Body of pancreas (tissue), 4 donors: ENCODE results near the gene PRKAG2. TPM values are rescaled to one million over a fixed set of nuclear protein-coding genes. Genes with fewer than 3 reads are reported as not detected.

Source experiments
- ATAC-seq: fragments of 150-250 bp; one replicate; pipeline ENCODE4 v1.9.1; 2016
- DNase-seq, 4 donors: peaks; one replicate each; pipeline ENCODE4 v3.0.0-alpha.2; 2019
- H3K27ac ChIP-seq, 4 donors: fragments of 200-600 bp; sonication (generic); 1 replicate in 3 of 4; 2 replicates in 1 of 4; pipeline versions ENCODE4 v1.5.1 to v1.6.1; 2016 to 2019; ENCODE audit warnings: mild to moderate bottlenecking in 1 of 4, mixed read lengths in 1 of 4, moderate library complexity in 1 of 4
- H3K27me3 ChIP-seq, 2 donors: fragments of 200-600 bp; sonication (generic); one replicate each; pipeline ENCODE4 v1.6.0; 2016; ENCODE audit warnings: mild to moderate bottlenecking in 1 of 2
- H3K36me3 ChIP-seq, 2 donors: fragments of 200-600 bp; sonication (generic); replicated peaks in 1 of 2; 2 replicates each; pipeline ENCODE4 v1.5.1; 2016; ENCODE audit warnings: low read depth in 2 of 2; ENCODE audit not compliant: insufficient read depth in 1 of 2
- H3K4me1 ChIP-seq: fragments of 200-600 bp; sonication (generic); one replicate; pipeline ENCODE4 v1.6.0; 2016
- H3K4me3 ChIP-seq, 2 donors: fragments of 200-600 bp; sonication (generic); 1 replicate in 1 of 2; 2 replicates in 1 of 2; pipeline ENCODE4 v1.5.1; 2016 to 2019
- H3K9me3 ChIP-seq, 3 donors: fragments of 200-600 bp; sonication (generic); 1 replicate in 2 of 3; 2 replicates in 1 of 3; pipeline ENCODE4 v1.5.1; 2016
- POLR2A ChIP-seq, 3 donors: fragments of 450-650 bp; IDR thresholded peaks; one replicate each; pipeline ENCODE4 v1.6.1; 2016; ENCODE audit warnings: antibody characterized with exemption in 3 of 3, mild to moderate bottlenecking in 2 of 3
- WGBS, 2 donors: methylation state at CpG; one replicate each; pipeline ENCODE4 v1.1.5; 2017; 5-methylcytosine and 5-hydroxymethylcytosine counted together
- intact Hi-C: fragments of 100-400 bp; cut with DNase I; formaldehyde crosslinking; loops from one replicate; pipeline ENCODE4 v1.15.1; 2023
- total RNA-seq, 2 donors: library from RNA; depleted of rRNA; stranded (reverse); fragments of >200 nt; gene quantifications; one replicate each; pipeline ENCODE4 v1.1.0, GENCODE V29; 2016
- TF ChIP-seq, protein P1 (sequence below), 7 experiments: fragments of 450-650 bp in 4 of 7; fragments of 200-600 bp in 3 of 7; sonication (generic) in 3 of 7; IDR thresholded peaks; one replicate each; pipeline ENCODE4 v1.5.1; 2016 to 2019; ENCODE audit warnings: antibody characterized with exemption in 7 of 7

PRKAG2 gene
- total RNA-seq, 2 donors from 2014 or later = 9.9 to 24.4 TPM

DNA sequence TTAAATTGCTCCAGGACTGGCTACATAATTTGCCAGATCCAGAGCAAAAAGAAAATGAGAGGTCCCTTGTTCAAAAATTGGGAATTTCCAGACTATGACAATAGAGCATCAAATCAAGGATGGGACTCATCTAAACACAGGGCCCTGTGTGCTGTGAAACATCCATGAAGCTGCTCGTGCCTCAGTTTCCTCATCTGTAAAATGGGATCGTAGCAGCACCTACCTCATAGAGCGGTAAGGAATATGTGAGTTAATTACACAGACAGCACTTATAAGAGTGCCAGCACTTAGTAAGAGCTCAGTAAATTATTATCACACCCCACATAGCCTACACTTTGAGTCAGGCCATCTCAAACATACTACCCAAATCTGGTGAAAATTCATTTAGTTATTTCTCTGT, 221.4 kb downstream of the PRKAG2 start:
- intact Hi-C loops = no loop called here
- 72 to 85% methylated on average over 3 of the region's 3 CpGs for WGBS, 2 donors

DNA sequence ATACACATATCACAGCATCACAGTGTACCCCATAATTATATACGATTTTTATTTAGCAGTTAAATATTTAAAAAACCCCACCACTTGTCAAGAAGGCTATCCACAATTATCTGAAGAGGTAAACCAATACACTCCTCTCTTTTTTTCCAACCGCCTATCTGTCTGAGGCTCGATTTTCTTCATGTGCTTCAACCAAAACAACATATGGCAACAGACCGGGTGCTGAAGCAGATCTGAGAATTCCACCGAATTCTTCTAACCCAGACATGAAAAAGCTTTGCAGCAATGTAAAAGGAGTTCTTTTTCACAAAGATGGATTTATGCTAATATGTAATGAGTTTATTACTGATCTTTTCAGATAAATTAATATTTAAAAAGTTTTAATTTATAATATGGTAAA, 224.8 kb downstream of the PRKAG2 start:
- Histone ChIP-seq H3K27me3 (no peaks in the 10 kb centered on the region), H3K4me1 (peaks cover 9% of the 10 kb centered on the region), H3K4me3 (no peak overlapping the region), H3K9me3 (no peaks in the 10 kb centered on the region), H3K36me3 (no peaks in the 10 kb centered on the region), H3K27ac (no peak overlapping the region)
- no peak for ATAC-seq
- WGBS, 2 donors = 83 to 85% methylated on average over 5 of the region's 5 CpGs
- no peak for DNase-seq
- TF ChIP-seq, protein P1, sequence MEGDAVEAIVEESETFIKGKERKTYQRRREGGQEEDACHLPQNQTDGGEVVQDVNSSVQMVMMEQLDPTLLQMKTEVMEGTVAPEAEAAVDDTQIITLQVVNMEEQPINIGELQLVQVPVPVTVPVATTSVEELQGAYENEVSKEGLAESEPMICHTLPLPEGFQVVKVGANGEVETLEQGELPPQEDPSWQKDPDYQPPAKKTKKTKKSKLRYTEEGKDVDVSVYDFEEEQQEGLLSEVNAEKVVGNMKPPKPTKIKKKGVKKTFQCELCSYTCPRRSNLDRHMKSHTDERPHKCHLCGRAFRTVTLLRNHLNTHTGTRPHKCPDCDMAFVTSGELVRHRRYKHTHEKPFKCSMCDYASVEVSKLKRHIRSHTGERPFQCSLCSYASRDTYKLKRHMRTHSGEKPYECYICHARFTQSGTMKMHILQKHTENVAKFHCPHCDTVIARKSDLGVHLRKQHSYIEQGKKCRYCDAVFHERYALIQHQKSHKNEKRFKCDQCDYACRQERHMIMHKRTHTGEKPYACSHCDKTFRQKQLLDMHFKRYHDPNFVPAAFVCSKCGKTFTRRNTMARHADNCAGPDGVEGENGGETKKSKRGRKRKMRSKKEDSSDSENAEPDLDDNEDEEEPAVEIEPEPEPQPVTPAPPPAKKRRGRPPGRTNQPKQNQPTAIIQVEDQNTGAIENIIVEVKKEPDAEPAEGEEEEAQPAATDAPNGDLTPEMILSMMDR (IDR thresholded peaks at IDR 0.05) = no peak
- no peak for TF ChIP-seq POLR2A (IDR thresholded peaks at IDR 0.05)
- intact Hi-C loops = no loop called here

More for the DNA sequence above, 221.4 kb downstream of the PRKAG2 start:
- Histone ChIP-seq H3K4me1 (peaks cover 9% of the 10 kb centered on the region), H3K9me3 (no peaks in the 10 kb centered on the region), H3K36me3 (no peaks in the 10 kb centered on the region), H3K27ac (no peak overlapping the region), H3K4me3 (no peak overlapping the region), H3K27me3 (no peaks in the 10 kb centered on the region)
- TF ChIP-seq POLR2A (IDR thresholded peaks at IDR 0.05) = no peak
- TF ChIP-seq, protein P1 (IDR thresholded peaks at IDR 0.05) = no peak
- ATAC-seq (no peak), DNase-seq (no peak)

DNA sequence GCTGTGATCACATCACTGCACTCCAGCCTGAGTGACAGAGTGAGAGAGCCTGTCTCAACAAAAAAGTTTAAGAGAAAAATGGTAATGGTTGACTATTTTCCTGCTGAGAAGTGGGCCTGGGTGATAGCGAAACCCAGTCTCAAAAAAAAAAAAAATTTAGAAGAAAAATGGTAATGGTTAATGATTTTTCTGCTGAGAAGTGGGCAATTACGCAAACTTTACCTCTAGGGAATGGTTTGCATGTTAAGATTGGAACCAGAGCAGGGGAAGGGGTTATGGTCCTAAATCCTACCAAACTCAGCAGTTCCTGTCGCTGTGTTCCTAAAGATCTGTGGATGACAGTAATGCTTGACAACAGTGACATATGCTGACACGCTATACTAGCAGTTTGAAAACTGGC, 226.8 kb downstream of the PRKAG2 start:
- Histone ChIP-seq H3K27ac (no peak overlapping the region), H3K36me3 (no peaks in the 10 kb centered on the region), H3K4me1 (peaks cover 9% of the 10 kb centered on the region), H3K4me3 (no peak overlapping the region), H3K9me3 (no peaks in the 10 kb centered on the region), H3K27me3 (no peaks in the 10 kb centered on the region)
- 91 to 99% methylated on average over 4 of the region's 4 CpGs for WGBS, 2 donors
- DNase-seq (no peak), ATAC-seq (no peak)
- intact Hi-C loops = no loop called here
- TF ChIP-seq, protein P1 (IDR thresholded peaks at IDR 0.05) = no peak
- no peak for TF ChIP-seq POLR2A (IDR thresholded peaks at IDR 0.05)

DNA sequence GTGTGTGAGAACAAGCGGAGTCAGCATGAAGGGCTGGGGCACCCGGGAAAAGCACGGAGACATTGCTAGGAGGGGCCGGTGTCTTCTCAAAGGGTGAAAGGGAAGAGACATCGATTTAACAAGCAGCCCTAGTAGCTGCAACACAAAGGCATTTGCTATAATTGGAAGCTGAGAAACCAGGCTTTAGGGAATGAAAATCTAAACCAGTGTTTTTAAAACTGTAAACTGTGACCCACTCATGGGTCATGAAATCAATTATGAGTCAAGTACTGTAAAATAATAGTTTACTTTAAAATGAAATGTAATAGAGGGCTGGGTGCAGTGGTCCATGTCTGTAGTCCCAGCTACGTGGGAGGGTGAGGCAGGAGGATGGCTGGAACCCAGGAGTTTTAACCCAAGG, 228.5 kb downstream of the PRKAG2 start:
- Histone ChIP-seq H3K4me3 (no peak overlapping the region), H3K9me3 (no peaks in the 10 kb centered on the region), H3K36me3 (no peaks in the 10 kb centered on the region), H3K27me3 (no peaks in the 10 kb centered on the region), H3K4me1 (peaks cover 9% of the 10 kb centered on the region), H3K27ac (no peak overlapping the region)
- ATAC-seq (no peak), DNase-seq (no peak)
- 85 to 88% methylated on average over 6 of the region's 6 CpGs for WGBS, 2 donors
- TF ChIP-seq POLR2A (IDR thresholded peaks at IDR 0.05) = no peak
- intact Hi-C loops = no loop called here

DNA sequence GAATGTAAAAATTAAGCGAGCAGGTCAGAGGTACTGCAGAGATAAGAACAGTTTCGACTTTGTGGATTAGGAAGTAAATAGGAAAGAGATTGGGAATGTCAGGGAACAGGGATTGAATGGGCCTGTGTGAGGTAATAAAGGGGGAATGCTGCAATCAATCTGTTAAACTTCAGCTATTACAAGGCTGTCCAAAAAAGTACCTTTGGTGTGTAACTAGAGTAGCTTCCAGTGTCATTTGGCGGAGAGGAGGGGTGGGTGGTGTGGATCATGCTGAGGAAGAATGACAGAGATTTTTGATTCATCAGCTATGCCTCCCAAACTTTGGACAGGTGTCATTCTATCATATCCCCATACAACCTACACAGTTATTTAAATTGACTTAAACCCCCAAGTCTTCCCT, 229.0 kb downstream of the PRKAG2 start:
- no peaks in the 10 kb centered on the region for H3K27me3 ChIP-seq
- DNase-seq = no peak
- intact Hi-C loops = no loop called here
- H3K36me3 ChIP-seq = no peaks in the 10 kb centered on the region
- no peak for TF ChIP-seq POLR2A (IDR thresholded peaks at IDR 0.05)
- TF ChIP-seq, protein P1 (IDR thresholded peaks at IDR 0.05) = no peak
- no peak overlapping the region for H3K4me3 ChIP-seq
- H3K4me1 ChIP-seq = peaks cover 9% of the 10 kb centered on the region
- H3K27ac ChIP-seq = no peak overlapping the region
- no peak for ATAC-seq
- H3K9me3 ChIP-seq = no peaks in the 10 kb centered on the region
- 70 to 80% methylated on average over 3 of the region's 3 CpGs for WGBS, 2 donors
